ENCODE data around the gene NACC1.

GRCh38 chr19:13097033-13097462 is 21.0 kb upstream of the NACC1 start:
- no peak for TF ChIP-seq EZH2 (IDR thresholded peaks at IDR 0.05; ENCODE audit: low read length)
- no peak for TF ChIP-seq CTCF (optimal IDR thresholded peaks at IDR 0.05 in 1 of 3, IDR thresholded peaks at IDR 0.05 in 1 of 3, conservative IDR thresholded peaks at IDR 0.05 in 1 of 3; ENCODE audit: extremely low read depth in 1 of 3, insufficient read depth in 2 of 3, low read length in 3 of 3)
